Head of caudate nucleus (tissue), 42 donors: ENCODE results near the gene TM6SF1.
"Not testable (repeated sequence)": the region's sequence is repeated elsewhere in the genome, so short reads cannot be mapped to it uniquely, and the experiment has no call there.

Source experiments
- DNase-seq, 42 donors: peaks; one replicate each; pipeline versions ENCODE4 v3.0.0 to v3.0.0-alpha.2; 2020 to 2021; ENCODE audit warnings: mixed read lengths in 7 of 42
- intact Hi-C: fragments of 100-400 bp; cut with DNase I; formaldehyde crosslinking; loops from one replicate; pipeline ENCODE4 v1.15.0; 2022

TM6SF1 gene

GRCh38 chr15:83163032-83163431 lies 55.6 kb downstream of the TM6SF1 start:
- intact Hi-C loops: no loop called here
- DNase-seq: no peak

- intact Hi-C loops: no loop called here
- DNase-seq: no peak
These were observed 56.8 kb downstream of the TM6SF1 start for GRCh38 chr15:83164111-83164770.

GRCh38 chr15:83164771-83165404 lies 57.4 kb downstream of the TM6SF1 start:
- intact Hi-C loops: no loop called here
- DNase-seq: no peak

DNA sequence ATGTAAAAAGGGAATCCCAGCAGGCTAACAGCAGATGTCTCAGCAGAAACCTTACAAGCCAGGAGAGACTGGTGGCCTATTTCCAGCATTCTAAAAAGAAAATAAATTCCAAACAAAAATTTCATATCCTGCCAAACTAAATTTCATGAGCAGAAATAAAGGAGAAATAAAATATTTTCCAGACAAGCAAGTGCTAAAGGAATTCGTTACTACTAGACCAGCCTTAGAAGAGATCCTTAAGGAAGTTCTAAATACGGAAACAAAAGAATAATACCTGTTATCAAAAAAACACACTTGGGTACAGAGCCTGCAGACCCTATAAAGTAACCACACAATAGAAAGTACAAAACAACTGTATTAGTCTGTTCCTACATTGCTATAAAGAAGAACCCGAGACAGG lies 58.8 kb downstream of the TM6SF1 start:
- intact Hi-C loops: no loop called here
- DNase-seq: no peak

- no peak for DNase-seq
- intact Hi-C loops: no loop called here
These were observed 59.4 kb downstream of the TM6SF1 start for GRCh38 chr15:83166830-83167229.

- DNase-seq, intact Hi-C loops: not testable (repeated sequence)
These were observed 62.1 kb downstream of the TM6SF1 start for GRCh38 chr15:83169576-83169975.

- intact Hi-C loops: no loop called here
- no peak for DNase-seq
These were observed 63.2 kb downstream of the TM6SF1 start for GRCh38 chr15:83170474-83171165.

DNA sequence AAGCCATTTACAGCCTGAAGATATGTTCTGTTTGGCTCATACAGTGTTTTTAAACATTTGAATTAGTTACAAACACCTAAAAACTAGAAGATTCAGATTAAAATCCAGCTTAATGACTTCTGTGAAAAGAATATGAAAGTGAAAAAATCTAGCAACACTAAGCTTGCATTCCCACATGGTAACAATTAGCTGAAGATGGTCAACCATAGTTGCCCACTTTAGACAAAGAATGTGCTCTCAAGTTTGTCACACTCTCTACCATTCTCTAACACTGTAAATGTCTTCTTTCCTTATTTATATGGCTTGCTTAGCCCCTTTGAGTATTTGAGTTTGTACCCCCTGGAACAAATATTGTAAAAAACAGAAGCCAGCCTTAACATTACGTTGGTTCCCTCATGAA lies 67.4 kb downstream of the TM6SF1 start:
- intact Hi-C loops: no loop called here
- DNase-seq: no peak

DNA sequence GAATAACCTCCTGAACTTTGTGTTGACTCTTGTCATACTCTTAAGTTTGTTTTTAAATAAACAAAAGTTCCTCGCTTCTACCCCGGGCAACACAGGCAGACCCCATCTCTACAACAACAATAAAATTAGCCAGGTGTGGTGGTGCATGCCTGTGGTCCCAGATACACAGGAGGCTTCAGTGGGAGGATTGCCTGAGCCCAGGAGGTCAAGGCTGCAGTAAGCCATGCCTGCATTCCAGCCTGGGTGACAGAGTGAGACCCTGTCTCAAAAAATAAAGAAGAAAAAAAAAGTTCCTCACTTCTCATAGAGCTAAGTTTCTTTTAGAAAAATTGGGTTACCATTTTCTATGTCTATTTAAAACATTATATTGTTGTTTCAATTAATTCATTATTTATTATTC lies 70.9 kb downstream of the TM6SF1 start:
- intact Hi-C loops: no loop called here

DNA sequence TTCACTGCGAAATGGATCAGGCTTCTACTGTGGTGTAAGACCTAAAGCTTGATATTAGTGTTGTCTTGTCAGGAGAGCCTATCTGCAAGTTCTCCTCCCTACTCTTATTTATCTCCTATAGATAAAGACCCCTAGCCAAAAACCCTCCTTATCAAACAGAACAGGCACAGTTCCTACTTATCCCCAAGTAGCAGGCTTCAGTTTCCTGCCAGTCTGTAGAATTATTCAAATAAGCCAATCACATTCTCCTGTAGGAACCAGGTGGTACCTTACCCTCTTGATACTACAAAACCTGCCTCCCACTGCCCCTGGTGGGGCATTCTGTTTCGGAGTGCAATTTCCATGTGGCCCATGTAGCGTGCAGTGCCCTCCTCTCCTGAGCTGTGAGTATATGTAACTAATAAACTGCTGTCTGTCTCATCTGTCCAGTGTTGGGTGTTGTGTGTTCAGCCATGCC lies 71.5 kb downstream of the TM6SF1 start:
- DNase-seq: no peak
- intact Hi-C loops: no loop called here

More for the DNA sequence above, 70.9 kb downstream of the TM6SF1 start:
- no peak for DNase-seq

DNA sequence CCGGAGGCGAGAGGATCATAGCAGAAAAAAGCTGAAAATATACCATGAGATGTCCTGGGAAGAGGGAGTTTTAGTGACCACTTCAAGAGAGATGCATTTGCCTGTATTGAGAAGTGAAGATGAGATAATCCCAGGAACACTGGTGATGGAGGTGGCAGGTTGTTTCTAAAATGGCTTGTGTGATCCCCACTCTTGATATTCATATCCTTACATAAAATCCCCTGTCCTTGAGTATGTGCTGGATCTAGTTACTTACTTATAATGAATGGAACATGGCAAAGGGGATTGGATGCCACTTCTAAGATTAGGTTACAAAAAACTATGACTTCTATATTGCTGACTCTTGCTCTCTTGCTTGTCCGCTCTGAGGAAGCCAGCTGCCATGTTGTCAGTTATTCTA lies 78.1 kb downstream of the TM6SF1 start:
- no peak for DNase-seq
- intact Hi-C loops: no loop called here
